Medulla oblongata (tissue), 1 donor: ENCODE results near the gene KIF1A.

Experiments used
- DNase-seq: peaks from one replicate; pipeline ENCODE4 v3.0.0-alpha.2; 2015; ENCODE audit errors: extremely low spot score

KIF1A gene

DNA sequence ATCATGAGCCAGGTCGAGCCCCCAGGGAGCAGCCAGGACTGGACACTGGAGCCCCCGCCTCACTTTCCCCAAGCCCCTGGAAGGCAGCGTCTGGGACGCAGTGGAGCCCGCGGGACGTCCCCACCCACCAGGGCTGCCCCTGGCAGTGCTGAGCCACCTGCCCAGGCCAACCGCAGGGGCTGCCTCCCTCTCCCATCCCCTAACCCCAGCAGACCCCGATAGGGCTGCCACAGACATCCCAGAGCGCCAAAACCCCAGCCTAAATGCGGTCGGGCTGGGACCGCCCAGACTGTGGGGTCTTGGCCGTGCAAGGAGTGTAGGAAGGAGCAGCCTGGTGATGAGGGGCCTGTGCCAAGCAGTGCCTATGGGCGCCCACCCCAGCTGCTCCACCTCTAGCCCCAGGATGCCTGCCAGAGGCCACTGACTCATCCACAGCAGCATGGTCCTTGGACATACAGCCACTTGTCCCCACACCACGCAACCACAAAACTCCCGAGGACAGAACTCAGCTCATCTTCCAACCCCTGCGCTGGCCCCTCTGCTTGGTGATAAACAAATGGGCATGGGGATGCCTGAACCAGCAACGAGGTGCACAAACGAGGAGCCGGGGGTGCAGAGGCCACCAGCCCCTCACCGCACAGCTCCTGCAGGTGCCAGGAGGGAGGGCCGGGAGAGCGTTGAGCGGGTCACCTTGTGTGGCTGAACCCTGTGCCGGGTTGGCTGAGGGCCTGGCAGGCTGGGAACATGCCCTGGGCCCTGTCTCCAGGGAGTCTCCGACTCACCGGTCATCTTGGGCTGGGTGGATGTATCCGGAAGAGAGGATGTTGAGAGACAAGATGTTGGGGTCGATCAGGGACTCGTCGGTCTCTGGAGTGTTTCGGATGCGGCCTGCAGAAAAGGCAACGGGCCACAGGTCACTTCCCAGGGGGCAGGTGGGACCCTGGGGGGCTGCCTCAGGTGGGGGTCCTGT is 83.5 kb downstream of the KIF1A start:
- no peak for DNase-seq

DNA sequence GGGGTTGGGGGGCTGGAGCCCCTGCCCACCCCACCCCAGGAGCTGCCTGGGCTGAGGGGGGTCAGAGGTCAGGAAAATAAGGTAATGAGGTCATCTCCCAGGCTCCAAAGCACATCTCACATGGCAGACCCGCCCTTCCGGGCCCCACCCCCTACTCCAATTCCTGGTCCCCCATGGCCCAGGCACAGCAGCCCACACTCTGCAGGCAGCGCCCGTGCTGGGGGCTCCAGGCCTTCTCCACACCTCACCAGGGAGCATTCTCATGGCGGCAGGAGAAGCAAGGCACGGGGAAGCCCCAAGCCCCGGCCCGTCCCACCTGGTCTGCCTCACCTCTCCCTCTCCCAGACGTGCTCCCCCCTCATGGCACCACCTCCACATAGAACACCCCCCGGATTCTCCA is 84.5 kb downstream of the KIF1A start:
- DNase-seq: no peak

DNA sequence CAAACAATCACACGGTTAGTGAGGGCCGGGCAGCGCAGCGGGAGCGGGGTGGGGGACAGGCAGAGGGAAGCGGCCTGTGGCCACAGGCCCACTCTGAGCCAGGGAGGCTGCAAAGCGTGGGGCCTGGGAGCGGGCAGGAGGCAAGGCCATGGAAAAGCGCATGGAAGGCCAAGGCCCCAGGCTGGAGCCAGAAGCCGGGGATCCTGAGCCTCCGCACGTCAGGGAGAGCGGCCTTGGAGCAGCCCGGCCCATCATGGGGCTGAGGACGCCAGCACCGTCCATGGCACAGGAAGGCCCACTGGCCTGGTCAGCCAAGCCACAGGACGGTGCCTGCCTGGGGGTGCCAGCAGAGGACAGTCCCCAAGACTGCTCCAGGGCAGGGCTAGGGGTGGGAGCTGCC is 85.3 kb downstream of the KIF1A start:
- no peak for DNase-seq

DNA sequence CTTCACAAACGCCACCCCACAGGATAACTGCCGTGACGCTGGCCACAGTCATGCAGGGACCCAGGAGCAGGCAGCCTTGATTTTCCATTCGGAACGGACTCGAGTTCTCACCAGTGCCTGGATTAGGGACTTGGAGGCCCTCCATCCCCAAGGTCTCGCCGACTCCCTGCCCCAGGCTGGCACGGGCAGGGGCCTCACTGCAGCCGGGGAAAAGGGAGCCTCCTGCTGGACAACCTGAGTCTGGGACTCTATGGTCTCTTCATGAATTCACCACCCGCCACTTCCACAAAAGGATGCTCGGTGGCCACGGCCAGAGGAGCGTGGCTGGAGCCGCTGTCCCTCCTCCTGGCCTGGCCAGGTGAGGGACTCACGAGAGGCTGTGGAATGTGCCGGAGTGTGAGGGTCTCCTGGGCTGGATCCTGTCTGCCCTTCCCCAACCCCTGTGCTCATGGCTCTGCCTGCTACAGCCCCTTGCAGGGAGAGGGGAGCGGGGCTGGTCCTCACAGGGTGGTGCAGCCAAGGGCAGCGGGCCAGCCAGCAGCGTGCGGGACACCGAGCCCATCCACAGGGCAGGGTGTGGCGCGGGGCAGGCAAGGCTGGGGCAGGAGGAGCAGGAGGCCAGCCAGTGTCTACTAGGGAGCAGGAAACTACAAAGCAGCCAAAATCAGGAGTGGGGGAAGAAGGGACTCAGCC is 86.1 kb downstream of the KIF1A start:
- no peak for DNase-seq

DNA sequence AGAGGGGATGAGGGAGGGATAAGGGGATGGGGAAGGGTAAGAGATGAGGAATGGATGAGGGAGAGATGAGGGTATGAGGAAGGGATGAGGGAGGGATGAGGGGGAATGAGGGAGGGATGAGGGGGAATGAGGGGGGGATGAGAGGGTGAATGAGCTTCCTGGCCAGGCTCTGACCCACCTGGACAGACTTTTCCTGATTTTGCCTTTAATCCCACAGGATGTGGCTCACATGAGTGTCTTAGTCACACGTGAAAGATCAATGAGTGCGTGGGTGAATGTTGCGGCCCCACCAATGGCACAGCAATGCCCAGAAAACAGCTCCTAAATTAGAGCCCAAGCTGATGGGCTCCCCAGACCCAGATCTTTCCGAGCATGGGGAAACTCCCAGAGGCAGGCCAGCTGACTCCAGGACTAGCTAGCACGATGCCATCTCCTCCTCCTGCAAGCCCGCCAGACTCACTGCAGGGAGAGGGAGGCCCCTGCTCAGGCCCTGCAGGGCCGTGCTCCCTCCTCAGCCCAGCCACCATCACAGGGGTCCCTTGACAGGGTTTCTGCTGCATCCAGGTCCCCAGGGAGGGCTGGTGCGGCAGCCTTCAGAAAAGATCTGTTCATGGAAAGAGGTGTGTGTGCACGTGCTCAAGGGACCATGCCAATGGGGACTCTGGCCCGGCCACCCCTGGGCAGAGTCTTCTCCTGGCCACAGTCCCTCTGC is 87.0 kb downstream of the KIF1A start:
- no peak for DNase-seq

DNA sequence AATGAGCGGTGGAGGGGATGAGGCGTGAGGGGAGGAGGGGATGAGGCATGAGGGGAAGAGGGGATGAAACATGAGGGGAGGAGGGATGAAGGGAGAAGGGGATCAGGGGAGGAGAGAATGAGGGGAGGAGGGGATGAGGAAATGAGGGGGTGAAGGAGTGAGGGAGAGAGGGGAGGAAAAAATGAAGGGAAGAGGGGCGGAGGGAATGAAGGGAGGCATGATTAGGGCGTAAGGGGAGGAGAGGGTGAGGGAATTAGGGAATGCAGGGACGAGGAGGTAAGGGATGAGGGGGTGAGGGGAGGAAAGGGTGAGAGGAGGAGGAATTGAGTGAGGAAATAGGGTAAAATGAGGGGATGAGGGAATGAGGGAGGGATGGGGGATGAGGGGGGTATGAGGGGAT is 87.8 kb downstream of the KIF1A start:
- DNase-seq: no peak

DNA sequence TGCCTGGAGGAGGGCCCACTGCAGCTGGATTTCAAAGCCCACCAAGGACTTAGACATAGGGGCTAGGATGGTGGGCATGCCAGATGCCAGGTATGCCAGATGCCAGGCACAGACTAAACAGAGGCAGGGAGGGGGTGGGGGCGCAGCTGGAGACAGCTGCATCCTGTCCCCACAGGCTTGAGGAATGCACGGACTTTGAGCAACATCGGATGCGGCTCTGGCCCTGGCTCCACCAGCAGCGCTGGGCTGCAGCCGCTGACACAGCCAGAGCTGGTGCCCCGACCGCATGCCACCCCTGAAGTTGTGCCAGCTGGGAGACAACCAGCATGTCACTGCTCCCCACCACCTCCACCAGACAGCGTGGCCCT is 88.9 kb downstream of the KIF1A start:
- no peak for DNase-seq

DNA sequence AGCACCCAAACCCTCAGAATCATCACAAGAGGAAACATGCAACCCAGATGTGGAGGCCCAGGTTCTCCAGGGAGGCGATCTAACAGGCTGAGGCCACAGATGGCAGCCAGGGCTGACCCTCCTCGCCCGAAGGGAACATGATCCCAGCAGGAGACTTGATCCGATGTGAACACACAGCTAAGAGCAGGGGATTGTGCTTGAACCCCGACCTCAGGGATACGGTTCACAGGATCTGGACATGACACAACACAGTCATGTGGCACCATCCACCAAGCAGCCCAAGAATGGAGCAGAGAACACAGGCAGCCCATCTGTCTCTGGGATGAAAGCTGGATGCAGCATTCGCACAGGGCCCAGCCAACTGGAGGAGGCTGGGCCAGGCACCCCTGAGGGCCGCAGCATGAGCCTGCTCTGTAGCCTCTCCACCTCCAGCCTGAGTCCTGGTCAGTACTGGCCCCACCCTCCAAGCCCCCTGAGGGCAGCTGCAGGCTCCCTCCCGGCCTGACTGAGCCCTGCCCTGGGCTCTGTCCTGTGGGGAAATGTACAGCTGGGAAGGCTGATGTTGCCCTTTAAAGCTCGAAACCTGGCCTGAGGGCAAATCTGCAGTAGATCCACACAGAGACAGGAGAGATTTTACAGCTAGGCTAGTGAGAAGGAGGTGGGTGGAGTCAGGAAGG is 89.4 kb downstream of the KIF1A start:
- no peak for DNase-seq

DNA sequence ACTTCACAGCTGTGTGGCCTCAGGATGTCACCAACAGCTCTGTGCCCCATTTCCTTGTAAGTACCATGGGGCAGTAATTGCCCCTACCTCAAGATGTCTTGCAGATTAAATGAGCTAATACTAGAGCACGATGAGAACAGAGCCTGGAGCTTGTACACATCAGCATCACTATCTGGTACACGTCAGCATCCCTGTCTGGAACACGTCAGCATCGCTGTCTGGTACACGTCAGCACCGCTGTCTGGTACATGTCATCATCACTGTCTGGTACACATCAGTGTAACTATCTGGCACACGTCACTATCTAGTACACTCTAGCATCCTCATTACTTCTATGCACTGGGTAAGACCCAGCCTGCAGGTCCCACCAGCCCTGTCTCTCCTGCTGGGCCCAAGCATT is 91.2 kb downstream of the KIF1A start:
- DNase-seq: no peak

DNA sequence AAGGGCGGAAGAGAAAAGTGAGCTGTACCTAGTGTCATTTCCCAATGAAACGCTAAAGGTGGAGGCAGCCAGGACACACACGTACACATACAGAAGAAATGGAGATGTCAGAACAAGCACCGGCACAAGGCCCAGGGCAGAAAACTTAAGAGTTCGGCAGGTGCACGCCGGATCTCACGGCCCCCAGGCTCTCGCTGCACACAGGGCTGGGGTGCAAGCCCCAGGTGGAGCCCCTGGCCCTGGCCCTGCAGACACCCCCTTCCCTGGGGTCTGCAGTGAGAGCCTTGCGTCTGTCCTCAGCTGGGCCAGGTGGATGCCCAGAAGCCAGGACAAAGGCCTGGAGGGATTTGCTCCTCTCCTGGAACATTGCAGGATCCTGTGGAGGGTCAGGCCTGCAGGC is 91.7 kb downstream of the KIF1A start:
- DNase-seq: no peak

DNA sequence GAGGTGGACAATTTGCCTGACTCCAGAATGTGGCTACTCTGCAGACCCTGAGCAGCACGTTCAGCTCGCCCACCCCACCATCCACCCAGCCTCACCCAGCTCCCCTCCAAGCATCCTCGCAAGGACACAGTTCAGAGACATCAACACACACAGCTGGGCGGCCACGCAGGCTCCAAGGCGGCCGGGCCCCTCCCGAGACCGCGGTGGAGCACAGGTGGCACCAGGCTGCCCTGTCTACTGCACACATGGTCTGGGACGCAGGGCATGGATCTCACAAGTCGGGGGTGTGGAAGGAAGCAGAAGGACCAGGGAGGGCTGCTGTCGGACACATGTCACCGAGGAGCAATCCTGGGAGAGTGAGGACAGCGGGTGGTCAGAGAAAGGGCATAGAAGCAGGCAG is 92.1 kb downstream of the KIF1A start:
- DNase-seq: no peak

DNA sequence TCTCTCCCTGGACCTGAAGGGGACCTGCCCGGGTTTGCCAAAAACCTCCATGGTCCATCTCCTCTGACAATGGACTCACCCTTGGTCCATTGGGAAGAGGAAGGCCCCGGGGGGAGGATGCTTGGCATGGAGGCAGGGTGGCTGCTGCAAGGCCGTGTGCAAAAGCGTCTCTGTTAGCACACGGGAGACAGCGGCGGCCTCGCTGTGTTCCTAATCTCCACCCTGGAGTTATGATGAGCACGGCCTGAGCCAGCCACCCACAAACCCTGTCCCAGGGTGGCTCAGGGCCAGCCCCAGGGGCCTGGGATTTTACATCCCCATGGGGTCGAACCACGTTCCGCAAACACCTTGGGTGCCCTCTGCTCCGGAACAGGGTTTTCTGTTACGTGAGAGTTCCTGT is 92.6 kb downstream of the KIF1A start:
- no peak for DNase-seq

DNA sequence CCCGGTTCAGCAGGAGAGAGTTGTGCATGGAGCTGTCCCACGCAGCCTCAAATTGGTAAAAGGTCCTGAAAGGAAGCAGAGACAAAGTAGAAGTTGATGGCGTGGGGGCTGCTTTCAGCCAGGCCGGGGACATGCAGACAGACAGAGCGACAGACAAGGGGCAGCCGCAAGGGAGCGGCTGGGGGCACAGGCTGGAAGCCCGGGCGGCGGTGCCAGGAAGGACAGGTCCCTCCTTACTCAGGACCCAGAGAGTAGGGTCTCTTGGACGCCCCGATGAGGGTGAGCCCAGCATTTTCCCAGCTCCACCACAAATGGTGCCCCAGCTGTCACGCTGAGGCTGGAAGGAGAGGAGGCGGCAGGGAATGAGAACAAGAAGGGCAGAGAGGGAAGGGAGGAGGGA is 93.1 kb downstream of the KIF1A start:
- DNase-seq: no peak

DNA sequence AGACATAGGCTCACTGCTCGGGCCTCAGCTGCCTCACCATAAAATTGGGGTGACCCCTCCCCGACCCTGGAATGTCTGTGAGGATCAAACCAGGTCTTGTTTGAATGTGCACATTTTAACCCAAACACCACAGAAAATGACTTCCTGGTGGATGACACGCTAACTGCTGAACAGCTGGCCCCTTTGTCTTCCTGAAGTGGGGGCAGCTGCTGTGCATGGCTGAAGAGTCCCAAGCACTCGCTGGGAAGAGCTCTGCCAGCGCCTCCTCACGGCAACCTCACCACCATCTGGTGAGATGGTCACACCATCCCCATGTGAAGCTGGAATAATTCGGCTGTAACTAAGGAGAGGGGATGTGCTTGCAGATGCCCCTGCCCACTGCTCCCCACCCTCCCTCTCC is 94.3 kb downstream of the KIF1A start:
- peak; percentile 26 for DNase-seq

DNA sequence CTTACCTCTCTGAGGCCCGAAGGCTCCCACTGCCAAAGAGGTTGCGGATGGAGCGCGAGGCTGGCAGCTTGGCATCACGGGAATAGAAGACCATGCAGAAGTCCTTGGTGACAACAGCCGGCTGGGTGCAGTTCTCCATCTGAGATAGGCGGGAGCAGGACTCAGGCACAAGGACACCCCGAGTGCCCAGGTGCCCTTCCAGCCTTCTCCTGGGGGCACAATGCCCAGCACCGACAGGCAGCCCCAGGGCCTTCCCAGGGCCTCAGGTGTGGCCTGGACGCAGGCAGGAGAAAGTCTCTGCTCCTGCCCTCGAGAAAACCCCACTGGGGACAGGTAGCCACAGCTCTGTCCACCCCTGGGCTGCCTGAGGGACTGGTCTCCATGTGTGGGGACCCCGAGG is 94.8 kb downstream of the KIF1A start:
- no peak for DNase-seq

DNA sequence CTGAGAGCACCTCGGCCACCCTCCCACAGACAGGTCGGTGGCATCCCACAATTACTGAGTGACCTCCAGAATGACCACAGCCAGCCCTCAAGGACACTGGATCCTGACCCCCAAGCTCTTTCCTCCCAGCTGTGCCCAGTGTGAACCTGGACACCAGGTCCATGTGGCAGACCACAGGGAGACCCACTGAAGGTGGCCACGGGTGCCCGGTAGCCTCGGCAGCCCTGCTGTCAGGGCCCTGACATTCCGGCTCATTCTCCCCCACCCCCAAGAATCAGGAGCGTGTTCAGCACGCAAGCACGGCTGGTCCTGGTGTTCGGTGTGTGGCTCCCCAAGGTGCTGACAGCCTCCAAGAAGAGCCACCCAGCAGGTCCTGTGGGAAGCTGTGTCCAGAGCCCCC is 95.6 kb downstream of the KIF1A start:
- no peak for DNase-seq

DNA sequence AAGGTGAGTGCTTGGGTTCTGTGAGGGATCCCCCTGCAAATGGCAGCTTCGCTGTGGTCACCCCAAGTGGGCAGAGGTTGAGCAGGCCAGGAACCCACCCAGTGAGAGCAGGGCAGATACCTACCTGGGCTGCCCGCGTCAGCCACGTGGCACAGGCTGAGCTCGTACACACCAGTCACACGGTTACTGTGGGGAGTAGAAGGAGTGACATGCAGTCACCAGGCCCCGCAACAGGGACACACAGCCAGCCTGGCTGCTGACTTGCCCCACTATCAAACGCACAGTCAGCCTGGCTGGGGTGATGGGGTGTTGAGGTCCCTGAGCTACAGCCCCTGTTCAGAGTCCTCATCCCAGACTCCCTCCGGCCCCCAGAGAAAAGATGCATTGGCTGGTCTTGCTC is 96.2 kb downstream of the KIF1A start:
- DNase-seq: no peak

DNA sequence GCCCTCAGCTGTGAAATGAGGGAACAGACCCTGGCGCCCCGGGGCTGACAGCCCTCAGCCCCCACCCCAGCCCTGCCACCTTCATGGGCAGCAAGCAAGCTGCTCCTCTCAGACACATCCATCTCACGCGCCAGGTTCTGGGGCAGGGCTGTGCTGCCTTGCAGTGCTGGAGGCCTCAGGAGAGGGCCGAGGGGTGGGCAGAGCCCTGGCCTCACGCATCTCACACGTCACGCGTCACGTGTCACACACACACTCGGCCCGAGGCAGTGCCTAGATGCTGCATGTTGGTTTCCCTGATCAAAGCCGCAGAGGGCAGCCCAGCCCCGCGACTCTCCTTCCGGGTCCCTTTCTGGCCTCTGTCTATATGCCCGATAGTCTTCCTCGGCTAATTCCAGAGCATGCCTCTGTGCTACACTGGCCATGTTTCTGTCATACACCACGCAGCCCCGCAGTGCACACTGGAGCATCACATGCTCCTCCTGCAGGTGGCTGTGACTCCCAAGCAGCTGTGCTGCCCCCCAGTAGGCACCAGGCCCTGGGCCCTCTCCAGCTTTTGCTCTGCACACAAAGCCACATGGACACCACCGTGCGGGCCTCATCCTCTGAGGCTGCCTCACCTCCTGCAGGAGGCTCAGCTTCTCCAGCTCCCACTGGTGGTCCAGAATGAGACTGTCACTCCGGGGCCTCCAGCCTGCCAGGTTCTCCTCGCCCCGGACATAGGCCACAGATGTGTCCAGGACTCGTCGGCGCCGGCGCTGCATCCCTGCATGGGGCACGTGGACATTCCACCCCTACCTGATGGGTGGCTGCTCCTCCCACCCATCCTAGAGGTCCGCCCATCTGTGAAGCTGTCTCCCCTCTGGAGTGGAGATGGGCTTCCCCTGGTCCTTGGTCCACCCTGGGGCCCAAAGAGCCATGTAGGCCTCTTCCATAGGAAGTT is 97.0 kb downstream of the KIF1A start:
- no peak for DNase-seq

DNA sequence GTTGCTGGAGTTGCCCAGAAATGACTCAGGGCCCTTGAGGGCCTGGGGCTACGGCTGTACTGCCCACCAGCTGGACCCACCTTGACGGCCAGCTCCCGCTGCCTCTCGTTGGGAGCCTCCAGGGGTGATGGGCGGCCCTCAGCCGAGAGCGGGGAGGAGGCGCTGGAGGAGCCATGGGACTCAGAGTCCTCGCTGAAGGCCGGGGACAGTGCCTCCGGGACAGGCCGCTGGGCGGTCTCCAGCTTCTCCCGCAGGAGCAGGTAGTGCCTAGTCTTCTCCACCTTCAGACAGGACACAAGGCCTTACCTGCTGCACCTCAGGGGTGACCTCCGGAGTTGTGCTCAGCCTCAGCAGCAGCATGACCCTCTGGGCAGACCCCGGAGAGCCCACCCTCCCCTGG is 97.6 kb downstream of the KIF1A start:
- no peak for DNase-seq

DNA sequence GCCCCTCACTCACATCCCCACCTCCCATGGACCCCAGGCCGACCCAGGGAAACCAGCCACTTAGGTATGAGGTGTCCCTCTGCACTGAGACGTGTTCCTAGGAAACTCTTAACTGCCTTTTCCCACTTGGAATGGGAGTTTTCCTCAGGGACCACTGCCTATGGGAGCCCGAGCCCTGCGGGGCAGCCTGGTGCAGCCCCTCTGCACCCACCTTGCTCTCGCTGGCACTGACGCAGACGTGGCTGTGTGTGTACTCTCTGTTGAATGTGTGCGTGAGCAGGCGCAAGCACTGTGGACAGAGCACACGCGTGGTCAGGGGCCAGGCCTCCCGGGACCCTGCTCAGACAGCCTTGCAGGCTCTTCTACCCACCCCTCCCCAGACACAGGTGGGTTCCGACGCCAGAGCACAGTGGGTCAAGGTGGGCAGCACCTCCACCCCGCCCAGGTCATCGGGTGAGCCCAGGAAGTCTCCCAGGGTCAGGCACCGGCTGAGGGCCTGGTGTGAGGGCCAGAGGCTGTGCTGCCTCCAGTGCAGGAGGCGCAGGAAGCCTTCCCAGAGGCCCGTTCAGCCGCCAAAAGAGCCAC is 98.3 kb downstream of the KIF1A start:
- no peak for DNase-seq
